HG02798 (cell line): Measurements from ENCODE around the gene INAVA.

Experiments
- ATAC-seq: cut with Tn5 transposase; IDR thresholded peaks from one replicate; pipeline ENCODE4 v1.9.1; 2021; ENCODE audit warnings: mild to moderate bottlenecking; ENCODE audit not compliant: unreplicated experiment, poor library complexity

INAVA gene

GRCh38 chr1:200894712-200895442, at the start of gene INAVA:
Gene INAVA (plus strand): TSS chr1:200894900. CDS start chr1:200898401, 3,501 bp downstream.
- no peak for ATAC-seq

GRCh38 chr1:200845360-200845759, 49.3 kb upstream of the INAVA start:
- no peak for ATAC-seq

GRCh38 chr1:200846398-200846797, 48.3 kb upstream of the INAVA start:
- no peak for ATAC-seq

- no peak for ATAC-seq
Observed at GRCh38 chr1:200849430-200849829, 45.3 kb upstream of the INAVA start.

- ATAC-seq: no peak
Observed at GRCh38 chr1:200850554-200850953, 44.1 kb upstream of the INAVA start.

- ATAC-seq: no peak
Observed at GRCh38 chr1:200856716-200857357, 37.9 kb upstream of the INAVA start.

- no peak for ATAC-seq
Observed at GRCh38 chr1:200857804-200858203, 36.9 kb upstream of the INAVA start.

GRCh38 chr1:200861937-200862647, 32.6 kb upstream of the INAVA start:
- ATAC-seq: no peak

- peak; percentile 23 for ATAC-seq
Observed at GRCh38 chr1:200862713-200863415, 31.8 kb upstream of the INAVA start.

- no peak for ATAC-seq
Observed at GRCh38 chr1:200866116-200866515, 28.6 kb upstream of the INAVA start.

- peak; percentile 86 for ATAC-seq
Observed at GRCh38 chr1:200866521-200866920, 28.2 kb upstream of the INAVA start.

GRCh38 chr1:200867018-200867811, 27.5 kb upstream of the INAVA start:
- peak; percentile 3 for ATAC-seq

GRCh38 chr1:200869376-200869752, 25.3 kb upstream of the INAVA start:
- no peak for ATAC-seq

GRCh38 chr1:200869753-200870391, 24.8 kb upstream of the INAVA start:
- ATAC-seq: peak; percentile 54

GRCh38 chr1:200872446-200873115, 22.1 kb upstream of the INAVA start, which contains the start of gene GPR25:
Gene GPR25 (plus strand): TSS chr1:200872981. CDS start chr1:200873038, 57 bp downstream.
- no peak for ATAC-seq

GRCh38 chr1:200873116-200873670, 21.5 kb upstream of the INAVA start:
- no peak for ATAC-seq

GRCh38 chr1:200873671-200874397, 20.9 kb upstream of the INAVA start:
- ATAC-seq: no peak

- no peak for ATAC-seq
Observed at GRCh38 chr1:200874694-200875093, 20.0 kb upstream of the INAVA start.
